Stimulated activated CD4-positive, alpha-beta T cell treated with anti-CD3 and anti-CD28 coated beads, TNF-alpha, amount 100 ng/mL, for 4 hours (primary cell): ENCODE data around the gene EMC10.
"Not testable (repeated sequence)": the region's sequence is repeated elsewhere in the genome, so short reads cannot be mapped to it uniquely, and the experiment has no call there.

Experiments used
- DNase-seq, 3 experiments: peaks; one replicate each; pipeline ENCODE4 v3.0.0-alpha.2; 2020; ENCODE audit warnings: low read depth in 3 of 3

EMC10 gene

DNA sequence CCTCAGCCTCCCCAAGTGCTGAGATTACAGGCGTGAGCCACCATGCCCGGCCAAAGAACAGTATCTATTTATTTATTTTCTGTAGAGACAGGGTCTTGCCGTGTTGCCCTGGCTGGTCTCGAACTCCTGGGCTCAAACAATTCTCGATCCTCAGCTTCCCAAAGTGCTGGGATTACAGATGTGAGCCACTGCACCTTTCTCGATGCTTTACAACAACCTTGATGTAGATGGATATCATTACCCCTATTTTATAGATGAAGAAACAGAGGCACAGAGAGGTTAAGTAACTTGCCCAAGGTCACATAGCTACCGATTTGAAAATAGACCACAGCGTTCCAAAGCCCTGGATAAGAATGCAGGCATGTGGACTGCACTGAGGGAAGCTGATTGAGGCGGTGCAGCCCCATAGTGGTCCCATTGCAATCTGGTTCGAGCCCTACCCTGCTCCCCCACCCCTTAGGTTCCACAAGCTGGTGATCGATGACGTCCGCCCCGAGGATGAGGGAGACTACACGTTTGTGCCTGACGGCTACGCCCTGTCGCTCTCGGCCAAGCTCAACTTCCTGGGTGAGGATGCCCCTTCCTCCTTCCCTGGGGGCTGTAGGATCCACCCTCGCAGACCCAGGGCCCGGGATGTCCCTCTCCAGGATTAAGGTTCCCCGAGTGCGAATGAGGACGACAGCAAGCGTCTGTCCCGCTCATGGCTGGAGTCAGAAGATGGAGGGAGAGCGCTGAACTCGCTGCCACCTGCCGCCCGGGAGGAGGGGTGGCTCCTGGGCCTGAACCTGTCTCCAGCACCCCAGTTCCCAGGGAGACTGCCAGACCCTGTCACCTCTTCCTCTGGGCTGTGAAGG lies 25.7 kb upstream of the EMC10 start:
- DNase-seq = no peak

DNA sequence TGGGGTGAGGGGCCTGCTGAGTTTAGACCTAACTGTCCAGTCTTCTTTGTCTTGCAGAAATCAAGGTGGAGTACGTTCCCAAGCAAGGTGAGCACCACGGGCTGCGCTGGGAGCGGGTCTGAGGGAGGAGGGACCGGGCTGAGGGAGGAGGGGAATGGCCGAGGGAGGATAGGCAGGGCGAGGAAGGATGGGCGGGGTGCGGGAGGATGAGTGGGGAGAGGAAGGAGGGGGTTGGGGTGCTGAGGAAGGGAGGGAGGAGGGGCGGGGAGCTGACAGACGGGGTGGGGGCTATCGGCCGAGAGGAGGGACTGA lies 25.1 kb upstream of the EMC10 start:
- no peak for DNase-seq

DNA sequence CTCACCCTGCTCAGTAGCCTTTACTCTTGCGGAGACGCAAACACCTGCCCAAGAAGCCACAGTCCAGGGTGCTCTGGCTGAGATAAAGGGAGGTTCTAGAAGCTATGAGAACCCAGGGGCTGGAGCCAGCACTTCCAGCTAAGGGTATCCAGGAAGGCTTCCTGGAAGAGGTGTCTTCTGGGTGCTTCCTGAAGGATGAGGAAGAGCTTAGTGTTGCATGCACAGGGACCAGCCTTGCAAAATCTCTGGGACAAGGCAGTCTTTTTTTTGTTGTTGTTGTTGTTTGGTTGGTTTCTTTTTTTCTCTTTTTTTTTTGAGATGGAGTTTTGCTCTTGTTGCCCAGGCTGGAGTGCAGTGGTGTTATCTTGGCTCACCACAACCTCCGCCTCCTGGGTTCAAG lies 23.1 kb upstream of the EMC10 start:
- no peak for DNase-seq

DNA sequence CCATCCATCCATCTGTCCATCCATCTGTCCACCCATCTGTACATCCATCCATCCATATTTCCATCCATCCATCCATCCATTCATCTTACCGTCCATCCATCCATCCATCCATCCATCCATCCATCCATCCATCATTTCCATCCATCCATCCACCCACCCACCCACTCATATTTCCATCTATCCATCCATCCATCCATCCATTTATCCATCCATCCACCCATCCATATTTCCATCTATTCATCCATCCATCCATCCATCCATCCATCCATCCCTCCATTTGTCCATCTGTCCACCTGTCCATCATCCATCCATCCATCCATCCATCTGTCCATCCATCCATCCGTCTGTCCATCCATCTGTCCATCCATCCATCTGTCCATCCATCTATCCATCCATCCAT lies 20.3 kb upstream of the EMC10 start:
- no peak for DNase-seq

DNA sequence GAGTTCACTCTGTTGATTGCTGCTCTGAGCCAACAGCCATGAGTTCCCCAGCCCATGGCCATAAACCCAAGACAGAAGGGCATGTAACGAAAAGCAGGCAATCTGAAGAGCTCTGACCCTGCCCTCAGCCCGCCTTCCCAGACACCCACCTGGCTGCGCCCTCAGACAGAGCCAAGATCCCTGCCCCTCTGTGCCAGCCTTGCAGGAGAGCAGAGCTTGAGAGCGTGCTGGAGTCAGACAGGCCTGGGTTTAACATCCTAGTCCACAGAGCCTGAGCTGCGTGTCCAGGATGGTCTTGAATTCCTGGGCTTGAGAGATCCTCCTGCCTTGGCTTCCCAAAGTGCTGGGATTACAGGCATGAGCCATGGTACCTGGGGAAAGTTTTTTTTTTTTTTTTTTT lies 19.0 kb upstream of the EMC10 start:
- no peak for DNase-seq

DNA sequence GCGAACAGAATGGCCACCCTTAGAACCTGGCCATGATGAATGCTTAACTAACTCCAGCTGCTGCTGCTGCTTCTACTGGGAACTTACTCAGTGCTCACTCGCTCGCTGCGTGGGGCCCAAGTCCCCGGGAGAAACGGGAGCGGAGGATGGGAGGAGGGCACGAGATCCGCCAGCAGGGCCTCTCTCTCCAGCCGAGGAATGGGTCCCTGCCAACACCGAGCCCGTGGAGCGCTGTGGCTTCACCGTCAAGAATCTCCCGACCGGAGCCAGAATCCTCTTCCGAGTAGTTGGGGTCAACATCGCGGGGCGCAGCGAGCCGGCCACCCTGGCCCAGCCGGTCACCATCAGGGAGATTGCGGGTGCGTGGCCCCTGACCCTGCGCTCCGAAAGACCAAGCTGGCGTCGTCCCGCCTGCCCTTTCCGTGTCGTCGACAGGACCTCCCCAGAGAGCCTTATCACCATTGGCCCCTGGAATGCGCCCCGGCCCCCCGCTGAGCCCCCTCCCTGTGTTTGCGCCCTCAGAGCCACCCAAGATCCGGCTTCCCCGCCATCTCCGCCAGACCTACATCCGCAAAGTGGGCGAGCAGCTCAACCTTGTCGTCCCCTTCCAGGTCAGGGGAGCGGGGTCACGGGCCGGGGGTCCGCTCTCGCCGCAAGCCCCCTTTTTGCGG lies 17.8 kb upstream of the EMC10 start:
- DNase-seq = no peak

DNA sequence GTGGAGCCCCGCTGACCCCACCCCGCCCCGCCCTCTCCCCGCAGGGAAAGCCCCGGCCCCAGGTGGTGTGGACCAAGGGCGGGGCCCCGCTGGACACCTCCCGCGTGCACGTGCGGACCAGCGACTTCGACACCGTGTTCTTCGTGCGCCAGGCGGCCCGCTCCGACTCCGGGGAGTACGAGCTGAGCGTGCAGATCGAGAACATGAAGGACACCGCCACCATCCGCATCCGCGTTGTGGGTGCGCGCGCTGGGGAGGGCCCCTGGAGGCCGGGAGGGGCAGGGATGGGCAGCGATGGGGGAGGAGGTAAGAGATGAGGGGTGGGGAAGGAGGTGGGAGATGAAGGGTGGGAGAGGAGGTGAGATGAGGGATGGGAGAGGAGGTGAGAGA lies 17.2 kb upstream of the EMC10 start:
- DNase-seq = no peak

DNA sequence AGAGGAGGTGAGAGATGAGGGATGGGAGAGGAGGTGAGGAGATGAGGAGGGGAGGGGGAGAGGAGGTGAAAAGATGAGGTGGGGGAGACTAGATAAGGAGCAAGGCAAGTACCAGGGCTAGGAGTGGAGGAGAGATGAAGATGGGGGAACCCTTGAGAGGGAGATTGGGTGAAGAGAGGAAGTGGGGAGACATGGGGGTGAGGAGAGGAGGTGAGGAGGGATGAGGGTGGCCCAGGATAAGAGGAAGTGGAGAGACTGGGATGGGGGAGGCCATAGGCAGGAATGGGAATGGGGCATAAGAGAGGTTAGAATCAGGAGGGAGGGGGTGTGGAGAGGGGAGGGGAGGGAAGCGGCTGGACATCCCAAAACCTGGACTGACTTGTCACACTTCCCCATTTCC lies 16.7 kb upstream of the EMC10 start:
- no peak for DNase-seq

DNA sequence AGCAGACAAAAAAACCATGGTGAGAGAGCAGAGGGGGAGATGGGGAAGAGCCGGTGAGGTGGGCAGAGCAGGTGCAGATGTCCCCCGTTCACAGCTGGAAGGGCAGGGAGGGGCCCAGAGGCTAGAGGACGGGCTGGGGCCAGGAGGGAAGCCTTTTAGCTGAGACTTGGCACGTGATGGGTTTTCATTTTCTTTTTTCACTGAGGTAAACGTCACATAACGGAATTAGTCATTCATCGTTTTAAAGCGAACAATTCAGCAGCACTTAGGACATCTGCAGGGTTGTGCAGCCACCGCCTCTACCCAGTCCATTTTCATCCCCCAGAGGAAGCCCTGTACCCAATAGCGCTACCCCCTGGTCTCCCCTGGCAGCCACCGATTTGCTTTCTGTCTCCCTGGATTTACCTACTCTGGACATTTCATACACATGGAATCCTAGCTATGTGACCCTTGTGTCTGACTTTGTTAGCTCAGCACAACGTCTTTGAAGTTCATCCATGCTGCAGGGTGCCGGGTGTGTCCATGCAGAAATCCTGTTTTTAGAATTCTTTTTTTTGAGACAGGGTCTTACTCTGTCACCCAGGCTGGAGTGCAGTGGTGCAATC lies 16.0 kb upstream of the EMC10 start:
- DNase-seq = no peak

DNA sequence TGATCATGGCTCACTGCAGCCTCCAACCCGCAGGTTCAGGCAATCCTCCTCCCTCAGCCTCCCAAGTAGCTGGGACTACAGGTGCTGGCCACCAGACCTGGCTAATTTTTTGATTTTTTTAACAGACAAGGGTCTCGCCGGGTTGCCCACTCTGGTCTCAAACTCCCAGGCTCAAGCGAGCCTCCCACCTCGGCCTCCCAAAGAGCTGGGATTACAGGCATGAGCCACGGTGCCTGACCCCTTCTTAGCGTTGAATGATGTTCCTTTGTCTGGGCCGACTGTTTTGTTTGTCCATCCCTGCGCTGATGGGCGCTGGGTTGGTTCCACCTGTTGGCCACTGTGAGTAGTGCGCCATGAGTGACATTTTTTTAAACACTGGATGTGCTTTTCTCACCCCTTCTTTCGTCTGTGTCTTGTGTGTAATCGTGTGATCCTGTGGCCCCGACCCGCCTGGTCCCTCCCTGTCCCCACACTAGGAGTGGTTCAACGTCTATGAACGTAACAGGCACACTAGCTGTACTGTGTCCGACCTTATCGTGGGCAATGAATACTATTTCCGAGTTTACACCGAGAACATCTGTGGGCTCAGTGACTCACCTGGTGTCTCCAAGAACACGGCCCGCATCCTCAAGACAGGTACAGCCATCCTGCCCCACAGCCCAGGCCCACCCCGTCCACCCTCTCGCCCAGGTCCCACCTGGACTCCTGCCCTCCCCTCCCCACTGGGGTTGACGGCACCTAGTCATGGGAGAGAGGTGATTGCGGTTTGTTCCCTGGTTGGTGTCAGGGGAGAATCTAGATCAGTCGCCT lies 15.0 kb upstream of the EMC10 start:
- peak; percentile 17 to 25 (median 24) for DNase-seq

DNA sequence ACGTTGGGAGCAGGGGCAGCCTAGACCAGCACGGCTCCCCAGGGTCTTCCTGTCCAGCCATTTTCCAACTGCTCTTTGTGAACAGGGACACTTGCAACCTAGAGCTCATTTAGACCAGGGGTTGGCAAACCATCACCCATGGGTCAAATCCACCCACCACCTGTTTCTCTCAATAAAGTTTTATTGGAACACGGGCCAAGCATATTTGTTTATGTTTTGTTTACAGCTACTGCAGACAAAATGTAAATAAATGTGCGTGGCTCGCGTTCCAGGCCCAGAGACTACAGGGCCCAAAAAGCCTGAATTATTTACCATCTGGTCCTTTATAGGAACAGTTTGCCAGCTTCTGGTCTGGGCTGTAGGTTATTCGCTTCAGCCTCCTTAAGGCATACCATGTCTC lies 13.3 kb upstream of the EMC10 start:
- DNase-seq = no peak

DNA sequence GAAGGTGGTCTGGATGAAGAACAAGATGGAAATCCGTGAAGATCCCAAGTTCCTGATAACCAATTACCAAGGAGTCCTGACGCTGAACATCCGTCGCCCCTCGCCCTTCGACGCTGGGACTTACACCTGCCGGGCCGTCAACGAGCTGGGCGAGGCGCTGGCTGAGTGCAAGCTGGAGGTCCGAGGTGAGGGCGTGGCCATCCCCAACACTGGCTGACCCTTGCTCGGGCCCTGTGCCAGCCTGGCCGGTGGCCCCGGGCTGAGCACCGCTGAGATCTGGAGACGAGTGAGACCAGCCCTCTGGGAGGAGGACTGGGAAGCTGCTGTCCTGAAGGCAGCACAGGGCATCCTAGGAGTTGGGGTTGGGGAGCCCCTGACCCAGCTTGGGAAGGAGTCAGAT lies 12.0 kb upstream of the EMC10 start:
- no peak for DNase-seq

DNA sequence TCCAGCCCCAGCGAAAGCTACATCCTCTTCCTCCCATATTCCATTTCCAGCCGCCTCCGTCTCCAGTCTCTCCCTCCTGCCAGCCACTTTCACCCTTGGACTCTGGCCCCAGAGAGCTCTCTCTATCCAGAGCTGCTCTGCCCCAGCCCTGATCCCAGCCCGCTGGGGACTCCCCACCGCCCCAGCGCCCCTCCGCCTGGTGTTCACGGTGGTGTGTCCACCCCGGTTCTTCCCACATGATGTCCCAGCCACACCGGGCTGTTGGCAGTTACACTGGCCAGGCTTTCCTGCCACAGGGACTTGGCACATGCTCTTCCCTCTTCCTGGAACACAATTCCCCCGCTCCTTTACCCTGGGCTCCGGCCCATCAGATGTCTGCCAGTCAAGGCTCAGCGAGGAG lies 11.3 kb upstream of the EMC10 start:
- DNase-seq = no peak

DNA sequence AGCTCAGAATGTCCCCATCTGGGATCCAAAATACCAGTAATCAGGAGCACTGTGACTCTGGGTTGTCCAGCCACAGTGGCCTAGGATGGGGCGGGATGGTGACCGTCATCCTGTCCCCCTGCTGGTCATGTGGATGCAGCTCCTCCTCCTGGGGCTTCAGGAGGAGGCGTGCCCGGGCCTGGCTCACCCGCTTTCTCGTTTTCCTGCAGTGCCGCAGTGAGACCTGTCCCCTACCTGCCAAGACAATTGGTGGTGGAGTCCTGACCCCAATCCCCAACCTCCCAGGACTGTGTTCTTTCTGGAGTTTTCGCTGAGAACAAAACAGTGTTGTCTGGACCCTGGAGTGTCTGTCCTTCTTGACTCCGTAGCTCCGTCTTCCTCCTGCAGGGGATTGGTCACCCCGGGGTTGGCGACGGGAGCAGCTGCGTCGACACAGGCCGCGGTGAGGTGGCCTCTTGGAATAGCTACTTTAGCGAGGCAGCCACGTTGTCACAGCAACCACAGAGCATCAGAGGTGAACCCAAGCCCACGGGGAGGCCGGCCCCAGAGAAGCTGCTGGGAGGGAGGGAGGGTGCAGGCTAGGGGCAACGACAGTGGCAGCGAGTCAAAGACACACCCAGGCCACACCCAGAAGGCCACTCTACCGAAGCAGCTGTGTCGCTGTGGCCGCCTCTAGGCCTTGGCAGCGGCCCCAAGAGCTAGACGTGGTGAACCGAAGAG lies 10.2 kb upstream of the EMC10 start:
- DNase-seq = no peak

DNA sequence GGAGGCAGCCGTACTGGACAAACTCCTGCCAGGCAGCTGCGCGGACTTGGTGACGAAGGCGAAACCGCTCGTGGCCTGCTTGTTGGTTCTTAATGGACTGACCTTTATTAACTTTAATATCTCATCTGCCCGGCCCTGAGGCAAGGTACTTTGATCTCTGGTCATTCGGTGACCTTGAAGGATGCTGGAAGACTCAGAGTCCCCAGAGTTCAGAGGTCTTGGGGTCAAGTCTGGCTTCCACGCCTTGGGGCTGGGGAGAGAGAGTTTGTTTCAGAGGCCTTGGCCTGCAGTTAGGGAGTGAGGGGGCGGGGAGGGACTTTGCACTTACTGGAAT lies 9.6 kb upstream of the EMC10 start:
- no peak for DNase-seq

DNA sequence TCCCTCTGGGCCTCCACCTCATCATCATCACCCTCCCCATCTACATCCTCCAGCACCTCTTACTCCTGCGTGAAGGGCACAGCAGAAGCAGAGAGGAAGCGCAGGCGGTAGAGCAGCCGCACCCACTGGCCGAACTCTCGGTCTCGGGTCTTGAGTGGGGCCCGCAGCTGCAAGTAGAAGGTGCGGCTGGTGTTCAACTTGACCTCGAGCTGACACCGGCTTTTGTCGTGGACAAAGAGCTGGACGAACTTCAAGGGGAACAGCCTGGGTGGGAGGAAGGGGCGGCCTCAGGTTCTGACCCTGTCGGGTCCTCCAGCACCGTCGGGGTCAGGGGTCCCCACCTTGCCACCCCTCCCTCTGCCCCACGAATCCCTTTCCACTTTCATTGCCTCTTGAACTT lies 8.7 kb upstream of the EMC10 start:
- DNase-seq = no peak

DNA sequence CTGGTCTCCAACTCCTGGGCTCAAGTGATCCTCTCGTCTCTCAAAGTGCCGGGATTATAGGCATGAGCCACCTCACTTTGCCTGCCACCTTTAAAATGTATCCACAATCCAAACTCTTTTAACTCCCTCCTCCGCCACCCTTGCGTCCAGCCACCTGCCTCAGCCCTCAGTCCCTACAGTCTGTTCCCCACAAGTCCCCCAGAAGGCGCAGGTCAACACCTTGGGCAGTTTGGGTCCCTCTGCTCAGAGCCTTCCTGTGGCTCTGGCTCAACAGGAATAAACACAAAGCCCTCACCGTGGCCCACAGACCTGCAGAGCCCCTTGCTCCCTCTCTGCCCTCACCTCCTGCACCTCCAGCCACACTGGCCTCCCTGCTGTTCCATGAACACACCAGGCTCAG lies 7.5 kb upstream of the EMC10 start:
- no peak for DNase-seq

DNA sequence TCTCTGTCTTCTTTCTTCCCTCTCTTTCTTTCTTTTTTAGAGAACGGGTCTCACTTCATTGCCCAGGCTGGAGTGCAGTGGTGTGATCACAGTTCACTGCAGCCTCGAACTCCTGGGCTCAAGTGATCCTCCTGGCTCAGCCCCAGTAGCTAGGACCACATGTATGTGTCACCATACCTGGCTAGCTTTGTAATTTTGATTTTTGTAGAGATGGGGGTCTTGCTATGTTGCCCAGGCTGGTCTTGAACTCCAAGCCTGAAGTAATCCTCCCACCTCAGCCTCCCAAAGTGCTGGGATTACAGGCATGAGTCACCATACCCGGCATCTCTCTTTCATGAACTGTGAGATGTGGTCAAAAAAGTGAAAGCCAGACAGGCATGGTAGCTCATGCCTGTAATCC lies 3.0 kb upstream of the EMC10 start:
- not testable (repeated sequence) for DNase-seq

DNA sequence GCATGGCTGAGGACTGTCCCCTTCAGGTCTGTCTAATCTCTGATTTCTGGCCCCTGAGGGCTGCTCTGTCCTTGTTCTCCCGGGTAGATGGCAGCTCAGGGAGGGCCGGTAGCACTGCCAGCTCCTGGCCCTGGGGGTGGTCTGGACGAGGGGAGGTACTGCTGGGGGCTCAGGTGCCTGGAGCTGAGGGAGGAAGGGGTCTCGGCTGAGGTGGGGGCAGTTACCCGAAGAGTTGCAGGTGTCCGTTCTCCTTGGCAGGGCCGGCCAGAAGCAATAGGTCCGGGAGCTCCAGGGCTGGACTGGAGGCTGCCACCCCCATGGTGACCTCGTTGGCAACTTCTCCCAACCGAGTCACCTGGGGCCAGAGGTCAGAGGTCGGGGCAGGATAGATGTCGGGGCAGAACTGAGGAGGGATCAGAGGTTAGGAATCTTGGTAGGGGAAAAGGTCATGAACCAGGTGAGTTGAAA lies 1.2 kb upstream of the EMC10 start:
- DNase-seq = no peak

DNA sequence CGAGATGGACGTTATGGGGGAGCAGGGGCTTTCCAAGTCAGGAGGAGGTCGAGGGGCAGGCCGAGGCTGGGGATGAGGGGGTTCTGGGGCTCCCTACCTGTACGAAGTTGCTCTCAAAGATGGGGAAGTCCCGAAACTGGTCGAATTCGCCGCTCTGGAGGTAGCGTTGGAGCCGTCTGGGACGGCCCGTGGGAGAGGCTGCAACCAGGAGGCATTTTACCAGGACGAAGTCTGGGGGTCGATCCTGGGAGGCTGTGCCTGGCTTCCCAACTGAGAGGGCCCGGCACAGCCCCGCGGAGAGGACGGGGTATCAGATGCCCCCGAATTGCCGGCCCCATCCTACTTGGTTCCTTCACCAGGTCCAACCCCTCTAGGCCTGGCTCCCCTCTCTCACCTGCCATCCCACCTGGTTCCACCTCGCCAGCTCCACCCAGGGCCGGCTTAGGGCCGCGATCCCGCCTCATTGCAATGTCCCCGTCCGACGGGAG lies 527 bp upstream of the EMC10 start:
- DNase-seq = no peak

DNA sequence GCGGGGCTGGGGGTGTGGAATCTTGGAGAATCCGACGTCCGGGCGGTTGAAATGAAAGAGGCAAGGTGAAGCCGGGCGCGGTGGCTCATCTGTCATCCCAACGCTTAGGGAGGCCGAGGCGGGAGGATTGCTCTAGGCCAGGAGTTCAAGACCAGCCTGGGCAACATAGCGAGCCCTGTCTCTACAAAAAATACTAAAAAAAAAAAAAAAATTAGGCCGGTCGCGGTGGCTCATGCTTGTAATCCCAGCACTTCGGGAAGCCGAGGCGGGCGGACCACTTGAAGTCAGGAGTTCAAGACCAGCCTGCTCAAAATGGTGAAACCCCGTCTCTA lies 566 bp downstream of the EMC10 start:
- DNase-seq = no peak
